NCI-H2227 (cell line): ENCODE results near the gene PLK3.
"Not testable (repeated sequence)": the region's sequence is repeated elsewhere in the genome, so short reads cannot be mapped to it uniquely, and the experiment has no call there.

Experiments used
- DNase-seq: peaks from one replicate; lab custom pipeline; 2025; ENCODE audit not compliant: unreplicated experiment; lab: John Stamatoyannopoulos, UW

Gene PLK3

GRCh38 chr1:44808063-44808937 lies 8.1 kb downstream of the PLK3 start, which contains the start of gene BTBD19:
Gene BTBD19 (plus strand): TSS chr1:44808523. CDS start chr1:44808821, 298 bp downstream.
- DNase-seq = peak; percentile 92

GRCh38 chr1:44808938-44809917 lies 9.1 kb downstream of the PLK3 start:
- DNase-seq = no peak

- DNase-seq = no peak
These were observed 10.1 kb downstream of the PLK3 start for GRCh38 chr1:44810101-44810761.

- not testable (repeated sequence) for DNase-seq
These were observed 10.6 kb downstream of the PLK3 start for GRCh38 chr1:44810762-44811105.

- DNase-seq = no peak
These were observed 11.1 kb downstream of the PLK3 start for GRCh38 chr1:44811234-44811633.

GRCh38 chr1:44812822-44813543 lies 12.8 kb downstream of the PLK3 start:
- DNase-seq = no peak

- not testable (repeated sequence) for DNase-seq
These were observed 15.7 kb downstream of the PLK3 start for GRCh38 chr1:44815926-44816325.

GRCh38 chr1:44817307-44817706 lies 17.1 kb downstream of the PLK3 start:
- no peak for DNase-seq

- DNase-seq = no peak
These were observed 17.8 kb downstream of the PLK3 start for GRCh38 chr1:44817771-44818495.

GRCh38 chr1:44819196-44819607 lies 19.0 kb downstream of the PLK3 start:
- peak; percentile 63 for DNase-seq

GRCh38 chr1:44819608-44820327 lies 19.6 kb downstream of the PLK3 start:
- DNase-seq = peak; percentile 92

- DNase-seq = no peak
These were observed 20.4 kb downstream of the PLK3 start for GRCh38 chr1:44820328-44821239.

GRCh38 chr1:44821240-44821715 lies 21.1 kb downstream of the PLK3 start:
- no peak for DNase-seq

GRCh38 chr1:44822131-44822701 lies 22.0 kb downstream of the PLK3 start:
- no peak for DNase-seq

GRCh38 chr1:44822981-44823451 lies 22.8 kb downstream of the PLK3 start:
- DNase-seq = no peak

GRCh38 chr1:44824392-44824791 lies 24.2 kb downstream of the PLK3 start:
- DNase-seq = not testable (repeated sequence)

- no peak for DNase-seq
These were observed 26.4 kb downstream of the PLK3 start for GRCh38 chr1:44826375-44827196.
